Neural cell (in vitro differentiated cells): ENCODE measurements around the gene CDC20. TPM values are rescaled to one million over a fixed set of nuclear protein-coding genes. Genes with fewer than 3 reads are reported as not detected.

Source experiments
- H2AFZ ChIP-seq: fragments of 200-600, 300-800 bp; sonication (generic), shearing (Covaris generic); 2 replicates; pipeline ENCODE4 v1.6.0; 2014; ENCODE audit warnings: low read depth, mild to moderate bottlenecking, antibody characterized with exemption, low read length, moderate library complexity
- H3F3A ChIP-seq: fragments of 200-600 bp; shearing (Covaris generic); 2 replicates; pipeline ENCODE4 v1.6.1; 2016; ENCODE audit warnings: mild to moderate bottlenecking, moderate library complexity, mixed read lengths, antibody characterized with exemption, low read length; ENCODE audit not compliant: insufficient read depth, poor library complexity, severe bottlenecking
- H3K27ac ChIP-seq: fragments of 200-600, 300-800 bp; sonication (generic), shearing (Covaris generic); 2 replicates; pipeline ENCODE4 v1.5.1; 2014; ENCODE audit warnings: mild to moderate bottlenecking, low read length, moderate library complexity
- H3K27me3 ChIP-seq: fragments of 300-800, 200-600 bp; sonication (generic), shearing (Covaris generic); 2 replicates; pipeline ENCODE4 v1.6.0; 2014; ENCODE audit warnings: mild to moderate bottlenecking, low read depth, low read length, moderate library complexity; ENCODE audit not compliant: insufficient read depth
- H3K36me3 ChIP-seq: fragments of 300-800, 200-600 bp; sonication (generic), shearing (Covaris generic); 2 replicates; pipeline ENCODE4 v1.5.1; 2014; ENCODE audit warnings: mild to moderate bottlenecking, antibody characterized with exemption, low read length, moderate library complexity; ENCODE audit not compliant: insufficient read depth
- H3K4me2 ChIP-seq: fragments of 300-800, 200-600 bp; sonication (generic), shearing (Covaris generic); 2 replicates; pipeline ENCODE4 v1.6.0; 2014; ENCODE audit warnings: mild to moderate bottlenecking, low read length
- H3K4me3 ChIP-seq: fragments of 300-800, 200-600 bp; sonication (generic), shearing (Covaris generic); 2 replicates; pipeline ENCODE4 v1.5.1; 2014; ENCODE audit warnings: mild to moderate bottlenecking, low read length, moderate library complexity
- H3K79me2 ChIP-seq: fragments of 200-600 bp; shearing (Covaris generic); replicated peaks from 2 replicates; pipeline ENCODE4 v1.6.0; 2014; ENCODE audit warnings: mild to moderate bottlenecking, low read length, moderate library complexity; ENCODE audit not compliant: insufficient read depth
- H3K9ac ChIP-seq: fragments of 300-800, 200-600 bp; sonication (generic), shearing (Covaris generic); 2 replicates; pipeline ENCODE4 v1.6.1; 2016; ENCODE audit warnings: mild to moderate bottlenecking, low read length, mixed read lengths
- H3K9me2 ChIP-seq: fragments of 200-600 bp; shearing (Covaris generic); 2 replicates; pipeline ENCODE4 v1.6.1; 2016; ENCODE audit warnings: mild to moderate bottlenecking, low read length, mixed read lengths; ENCODE audit not compliant: insufficient read depth
- H3K9me3 ChIP-seq: fragments of 200-600, 300-800 bp; sonication (generic), shearing (Covaris generic); 2 replicates; pipeline ENCODE4 v1.6.1; 2016; ENCODE audit warnings: mild to moderate bottlenecking, mixed run types, low read length, moderate library complexity, mixed read lengths
- H4K20me1 ChIP-seq: fragments of 200-600 bp; shearing (Covaris generic); 2 replicates; pipeline ENCODE4 v1.6.1; 2016; ENCODE audit warnings: mild to moderate bottlenecking, mixed run types; ENCODE audit not compliant: insufficient read depth
- CTCF ChIP-seq: fragments of 450-650 bp; IDR thresholded peaks from 2 replicates; pipeline ENCODE4 v1.5.1; 2014; ENCODE audit warnings: antibody characterized with exemption, mild to moderate bottlenecking, moderate library complexity; ENCODE audit not compliant: poor library complexity, severe bottlenecking
- EP300 ChIP-seq: fragments of 450-650 bp; conservative IDR thresholded peaks from 2 replicates; pipeline ENCODE4 v1.6.1; 2014; ENCODE audit warnings: antibody characterized with exemption, mild to moderate bottlenecking, moderate library complexity; ENCODE audit not compliant: poor library complexity, severe bottlenecking
- EZH2 ChIP-seq: fragments of 200-600, 300-800 bp; shearing (Covaris generic), sonication (generic); IDR thresholded peaks from 2 replicates; pipeline ENCODE4 v1.6.1; 2014; ENCODE audit warnings: antibody characterized with exemption, low read length, borderline replicate concordance, mild to moderate bottlenecking; ENCODE audit not compliant: insufficient read depth, poor library complexity, severe bottlenecking
- MXI1 ChIP-seq: fragments of 450-650 bp; conservative IDR thresholded peaks from 2 replicates; pipeline ENCODE4 v1.6.1; 2014; ENCODE audit warnings: antibody characterized with exemption, mild to moderate bottlenecking; ENCODE audit not compliant: poor library complexity, severe bottlenecking
- POLR2AphosphoS5 ChIP-seq: IDR thresholded peaks from 2 replicates; pipeline ENCODE4 v1.6.1; 2012
- RAD21 ChIP-seq: fragments of 450-650 bp; conservative IDR thresholded peaks from 2 replicates; pipeline ENCODE4 v1.6.1; 2014; ENCODE audit warnings: antibody characterized with exemption, mild to moderate bottlenecking, moderate library complexity
- REST ChIP-seq: IDR thresholded peaks from 2 replicates; pipeline ENCODE4 v1.6.1; 2012; ENCODE audit warnings: borderline replicate concordance
- SMC3 ChIP-seq: fragments of 450-650 bp; conservative IDR thresholded peaks from 2 replicates; pipeline ENCODE4 v1.6.1; 2014; ENCODE audit warnings: antibody characterized with exemption, mild to moderate bottlenecking, moderate library complexity; ENCODE audit not compliant: poor library complexity
- TAF1 ChIP-seq: IDR thresholded peaks from 2 replicates; pipeline ENCODE4 v1.6.1; 2012; ENCODE audit warnings: low read depth
- polyA plus RNA-seq: library from polyadenylated mRNA; depleted of rRNA; stranded (reverse); fragments of >200 nt; gene quantifications from 2 replicates; pipeline ENCODE4 v1.2.3, GENCODE V29; 2014

Gene CDC20
- polyA plus RNA-seq, 1 donor from 2014 or later: 2.8 TPM

GRCh38 chr1:43352351-43352705, 6.5 kb upstream of the CDC20 start:
- no peak for TF ChIP-seq MXI1
- TF ChIP-seq EP300: no peak
- no peak for TF ChIP-seq RAD21
- no peak for TF ChIP-seq POLR2AphosphoS5
- TF ChIP-seq TAF1: no peak
- TF ChIP-seq CTCF: no peak
- TF ChIP-seq SMC3: no peak
- TF ChIP-seq EZH2: no peak
- no peak for TF ChIP-seq REST
- H3K4me3 ChIP-seq: no peak overlapping the region
- H3K27ac ChIP-seq: no peak overlapping the region

DNA sequence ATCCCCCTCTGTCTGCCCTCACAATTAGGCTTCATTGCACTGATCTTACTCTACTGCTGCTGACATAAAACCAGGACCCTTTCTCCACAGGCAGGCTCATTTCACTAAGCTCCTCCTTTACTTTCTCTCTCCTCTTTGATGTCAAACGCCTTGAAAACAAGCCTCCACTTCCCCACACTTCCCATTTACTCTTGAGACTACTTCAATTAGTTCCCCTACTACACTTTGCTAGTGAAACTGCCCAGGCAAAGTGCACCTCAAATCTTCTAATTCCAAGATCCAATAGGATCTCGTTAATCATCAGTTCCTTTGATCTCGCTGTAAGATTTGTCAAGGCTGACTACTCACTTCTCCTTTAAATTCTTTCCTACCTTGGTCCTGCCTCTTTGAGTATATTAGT, 5.9 kb upstream of the CDC20 start:
- H3K36me3 ChIP-seq: no peaks in the 10 kb centered on the region
- no peaks in the 10 kb centered on the region for H3K79me2 ChIP-seq
- no peaks in the 10 kb centered on the region for H3F3A ChIP-seq
- H3K9me2 ChIP-seq: no peaks in the 10 kb centered on the region
- H4K20me1 ChIP-seq: no peaks in the 10 kb centered on the region
- H3K9me3 ChIP-seq: no peaks in the 10 kb centered on the region
- H3K4me3 ChIP-seq: no peak overlapping the region
- no peak overlapping the region for H3K9ac ChIP-seq
- H2AFZ ChIP-seq: no peak overlapping the region
- H3K27ac ChIP-seq: no peak overlapping the region
- TF ChIP-seq MXI1 (no peak), SMC3 (no peak), RAD21 (no peak)
- H3K4me2 ChIP-seq: no peak overlapping the region
- peaks cover 8% of the 10 kb centered on the region for H3K27me3 ChIP-seq

More at GRCh38 chr1:43352351-43352705, 6.5 kb upstream of the CDC20 start:
- Histone ChIP-seq H3K79me2 (no peaks in the 10 kb centered on the region), H3K9ac (no peak overlapping the region), H3K36me3 (no peaks in the 10 kb centered on the region), H4K20me1 (no peaks in the 10 kb centered on the region), H3K9me3 (no peaks in the 10 kb centered on the region), H3K9me2 (no peaks in the 10 kb centered on the region), H3F3A (no peaks in the 10 kb centered on the region), H3K27me3 (peaks cover 11% of the 10 kb centered on the region), H2AFZ (no peak overlapping the region), H3K4me2 (no peak overlapping the region)

GRCh38 chr1:43354471-43354870, 4.3 kb upstream of the CDC20 start:
- TF ChIP-seq SMC3 (no peak), CTCF (no peak), POLR2AphosphoS5 (no peak), MXI1 (no peak), EZH2 (no peak), RAD21 (no peak), TAF1 (no peak), REST (no peak), EP300 (no peak)
- Histone ChIP-seq H3K27ac (no peak overlapping the region), H3K27me3 (peaks cover 3% of the 10 kb centered on the region), H3K9me2 (no peaks in the 10 kb centered on the region), H3K9ac (no peak overlapping the region), H3K4me3 (no peak overlapping the region), H3K9me3 (no peaks in the 10 kb centered on the region), H4K20me1 (no peaks in the 10 kb centered on the region), H3K4me2 (no peak overlapping the region), H3F3A (no peaks in the 10 kb centered on the region), H3K79me2 (peaks cover 4% of the 10 kb centered on the region), H2AFZ (no peak overlapping the region), H3K36me3 (no peaks in the 10 kb centered on the region)
